Lower leg skin (tissue), 4 donors: ENCODE results near the gene TBC1D8. TPM values are rescaled to one million over a fixed set of nuclear protein-coding genes. Genes with fewer than 3 reads are reported as not detected.

Experiments used
- DNase-seq, 2 donors: peaks; one replicate each; pipeline ENCODE4 v3.0.0-alpha.2; 2019; ENCODE audit warnings: low spot score in 2 of 2
- H3K4me3 ChIP-seq: fragments of 200-600 bp; sonication (generic); 2 replicates; pipeline ENCODE4 v1.5.1; 2017; ENCODE audit warnings: mild to moderate bottlenecking, low read depth; ENCODE audit not compliant: poor library complexity, severe bottlenecking
- CTCF ChIP-seq, 3 donors: fragments of 450-650 bp; IDR thresholded peaks; one replicate each; pipeline ENCODE4 v1.5.1; 2016; ENCODE audit warnings: antibody characterized with exemption in 3 of 3, mild to moderate bottlenecking in 3 of 3, moderate library complexity in 2 of 3
- POLR2A ChIP-seq, 2 donors: fragments of 450-650 bp; IDR thresholded peaks; one replicate each; pipeline ENCODE4 v1.6.1; 2016 to 2017; ENCODE audit warnings: antibody characterized with exemption in 2 of 2, mild to moderate bottlenecking in 1 of 2, moderate library complexity in 1 of 2
- WGBS, 2 donors: methylation state at CpG; one replicate each; pipeline ENCODE4 v1.1.5; 2018; 5-methylcytosine and 5-hydroxymethylcytosine counted together
- intact Hi-C: fragments of 100-400 bp; cut with DNase I; formaldehyde crosslinking; loops from one replicate; pipeline ENCODE4 v1.15.0; 2023; ENCODE audit warnings: low total_unique reads
- total RNA-seq, 4 donors: library from RNA; depleted of rRNA; stranded (reverse); fragments of >200 nt; gene quantifications; one replicate each; pipeline ENCODE4 v1.1.0, GENCODE V29; 2016

Gene TBC1D8
- total RNA-seq, result 100 to 1,000 TPM in 1 of 4 donors, 10 to 100 TPM in 3; 29.4 to 102 (median 46.1) TPM

GRCh38 chr2:101151146-101151858 is at the start of gene TBC1D8:
Gene TBC1D8, minus strand, starts transcription at chr2:101151382. Its CDS starts 129 bp downstream, at chr2:101151253.
- intact Hi-C loops, result loop anchor here (5.0 kb wide), 2 partner anchors 114 to 139 kb away; no protein-coding TSS in a partner anchor

GRCh38 chr2:101200676-101201075 is 49.5 kb upstream of the TBC1D8 start:
- intact Hi-C loops, result no loop called here
- DNase-seq, result no peak
- WGBS, 2 donors, result 25 to 28% methylated on average over 2 of the region's 2 CpGs
- no peak overlapping the region for H3K4me3 ChIP-seq
- TF ChIP-seq POLR2A (IDR thresholded peaks at IDR 0.05), result no peak
- no peak for TF ChIP-seq CTCF (IDR thresholded peaks at IDR 0.05)

More at GRCh38 chr2:101151146-101151858, at the start of gene TBC1D8:
- TF ChIP-seq POLR2A (IDR thresholded peaks at IDR 0.05) (peak in 1 of 2 donors; percentile 13), CTCF (IDR thresholded peaks at IDR 0.05) (no peak)
- WGBS, 2 donors, result 1% methylated on average over 18 to 58 of the region's 81 CpGs
- peak within 1 kb of the TSS; percentile 71 for H3K4me3 ChIP-seq
- peak; percentile 74 to 97 for DNase-seq

GRCh38 chr2:101199251-101199791 is 48.1 kb upstream of the TBC1D8 start:
- DNase-seq, result no peak
- 47% methylated on average over 7 of the region's 7 CpGs for WGBS, 2 donors
- H3K4me3 ChIP-seq, result no peak overlapping the region
- no peak for TF ChIP-seq POLR2A (IDR thresholded peaks at IDR 0.05)
- no peak for TF ChIP-seq CTCF (IDR thresholded peaks at IDR 0.05)
- intact Hi-C loops, result no loop called here

GRCh38 chr2:101197814-101198213 is 46.6 kb upstream of the TBC1D8 start:
- H3K4me3 ChIP-seq, result no peak overlapping the region
- DNase-seq, result no peak
- WGBS, 2 donors, result 90 to 93% methylated on average over 12 of the region's 12 CpGs
- TF ChIP-seq POLR2A (IDR thresholded peaks at IDR 0.05), result no peak
- TF ChIP-seq CTCF (IDR thresholded peaks at IDR 0.05), result no peak
- intact Hi-C loops, result no loop called here

- DNase-seq, result no peak
- intact Hi-C loops, result no loop called here
- TF ChIP-seq POLR2A (IDR thresholded peaks at IDR 0.05), result no peak
- TF ChIP-seq CTCF (IDR thresholded peaks at IDR 0.05), result no peak
- H3K4me3 ChIP-seq, result no peak overlapping the region
- WGBS, 2 donors, result 47 to 57% methylated on average over 1 of the region's 1 CpG
Observed at GRCh38 chr2:101197215-101197745, 46.1 kb upstream of the TBC1D8 start.
